ENCODE measurements around the gene CST7. TPM values are rescaled to one million over a fixed set of nuclear protein-coding genes. Genes with fewer than 3 reads are reported as not detected.
"Not testable (repeated sequence)": the region's sequence is repeated elsewhere in the genome, so short reads cannot be mapped to it uniquely, and the experiment has no call there.

Gene CST7
- total RNA-seq, 2 donors from 2014 or later = 5.4 to 10.9 TPM

DNA sequence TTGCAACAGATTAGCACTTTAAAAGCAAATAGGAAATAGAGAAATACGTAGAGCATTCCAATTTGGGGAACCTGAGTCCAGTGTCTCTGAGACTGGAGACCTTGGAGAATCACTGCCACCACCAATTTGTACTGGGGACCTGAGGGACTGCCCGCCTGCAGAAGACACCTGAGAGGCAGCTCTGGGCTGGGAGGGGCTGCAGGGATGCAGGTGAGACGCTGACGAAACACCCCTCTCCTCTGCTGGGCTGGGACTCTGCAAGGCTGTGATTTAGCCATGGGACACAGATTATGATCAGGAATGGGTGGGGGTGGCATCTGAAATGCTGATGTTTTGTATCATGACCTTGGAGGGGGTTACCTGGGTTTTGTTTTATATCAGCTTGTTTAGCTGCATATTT is 50.5 kb downstream of the CST7 start:
- Histone ChIP-seq H3K36me3 (no peaks in the 10 kb centered on the region), H3K4me1 (ENCODE audit: control insufficient read depth in 1 of 2, low read depth in 2 of 2) (peaks cover 3 to 15% of the 10 kb centered on the region in 2 donors), H3K4me3 (no peak overlapping the region), H3K9me3 (no peaks in the 10 kb centered on the region), H3K27ac (no peak overlapping the region), H3K27me3 (replicated peaks; ENCODE audit: insufficient read depth) (no peaks in the 10 kb centered on the region)
- DNase-seq (ENCODE audit: low spot score) (no peak), ATAC-seq (ENCODE audit: insufficient number of reproducible peaks, low FRiP score, low read depth) (no peak)
- TF ChIP-seq, protein P1, sequence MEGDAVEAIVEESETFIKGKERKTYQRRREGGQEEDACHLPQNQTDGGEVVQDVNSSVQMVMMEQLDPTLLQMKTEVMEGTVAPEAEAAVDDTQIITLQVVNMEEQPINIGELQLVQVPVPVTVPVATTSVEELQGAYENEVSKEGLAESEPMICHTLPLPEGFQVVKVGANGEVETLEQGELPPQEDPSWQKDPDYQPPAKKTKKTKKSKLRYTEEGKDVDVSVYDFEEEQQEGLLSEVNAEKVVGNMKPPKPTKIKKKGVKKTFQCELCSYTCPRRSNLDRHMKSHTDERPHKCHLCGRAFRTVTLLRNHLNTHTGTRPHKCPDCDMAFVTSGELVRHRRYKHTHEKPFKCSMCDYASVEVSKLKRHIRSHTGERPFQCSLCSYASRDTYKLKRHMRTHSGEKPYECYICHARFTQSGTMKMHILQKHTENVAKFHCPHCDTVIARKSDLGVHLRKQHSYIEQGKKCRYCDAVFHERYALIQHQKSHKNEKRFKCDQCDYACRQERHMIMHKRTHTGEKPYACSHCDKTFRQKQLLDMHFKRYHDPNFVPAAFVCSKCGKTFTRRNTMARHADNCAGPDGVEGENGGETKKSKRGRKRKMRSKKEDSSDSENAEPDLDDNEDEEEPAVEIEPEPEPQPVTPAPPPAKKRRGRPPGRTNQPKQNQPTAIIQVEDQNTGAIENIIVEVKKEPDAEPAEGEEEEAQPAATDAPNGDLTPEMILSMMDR (IDR thresholded peaks at IDR 0.05) = no peak

DNA sequence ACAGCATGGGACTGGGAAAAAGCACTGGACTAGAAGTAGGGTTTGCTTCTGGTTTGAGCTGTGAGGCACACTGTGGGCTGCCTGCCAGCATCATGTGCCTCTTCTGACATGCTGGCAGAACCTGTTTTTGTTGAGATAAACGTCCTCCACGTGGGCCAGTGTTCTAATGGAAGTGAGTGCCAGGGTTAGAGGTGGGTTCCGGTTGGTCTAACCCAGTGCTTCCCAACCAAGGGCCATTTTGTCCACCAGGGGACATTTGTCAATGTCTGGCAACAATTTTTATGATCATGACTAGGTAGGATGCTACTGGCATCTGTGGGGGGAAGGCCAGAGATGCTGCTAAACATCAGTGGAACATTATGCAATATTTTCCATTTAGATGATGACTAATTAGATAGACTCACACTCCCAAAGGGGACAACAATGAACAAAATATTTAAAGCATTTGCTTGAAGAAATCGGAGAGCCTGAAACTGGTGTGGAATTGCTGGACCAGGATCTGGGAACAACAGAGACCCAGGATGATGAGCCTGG is 51.3 kb downstream of the CST7 start:
- no peak overlapping the region for H3K27ac ChIP-seq
- no peak for DNase-seq (ENCODE audit: low spot score)
- ATAC-seq (ENCODE audit: insufficient number of reproducible peaks, low FRiP score, low read depth) = no peak
- H3K36me3 ChIP-seq = peaks cover under 1% of the 10 kb centered on the region
- H3K27me3 ChIP-seq (replicated peaks; ENCODE audit: insufficient read depth) = no peaks in the 10 kb centered on the region
- H3K9me3 ChIP-seq = no peaks in the 10 kb centered on the region
- H3K4me1 ChIP-seq (ENCODE audit: control insufficient read depth in 1 of 2, low read depth in 2 of 2) = peaks cover under 1 to 10% of the 10 kb centered on the region in 2 donors
- no peak overlapping the region for H3K4me3 ChIP-seq
- TF ChIP-seq, protein P1 (IDR thresholded peaks at IDR 0.05) = no peak

DNA sequence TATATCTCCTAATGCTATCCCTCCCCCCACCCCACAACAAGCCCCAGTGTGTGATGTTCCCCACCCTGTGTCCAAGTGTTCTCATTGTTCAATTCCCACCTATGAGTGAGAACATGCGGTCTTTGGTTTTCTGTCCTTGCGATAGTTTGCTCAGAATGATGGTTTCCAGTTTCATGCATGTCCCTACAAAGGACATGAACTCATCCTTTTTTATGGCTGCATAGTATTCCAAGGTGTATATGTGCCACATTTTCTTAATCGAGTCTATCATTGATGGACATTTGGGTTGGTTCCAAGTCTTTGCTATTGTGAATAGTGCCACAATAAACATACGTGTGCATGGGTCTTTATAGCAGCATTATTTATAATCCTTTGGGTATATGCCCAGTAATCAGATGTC is 52.3 kb downstream of the CST7 start:
- not testable (repeated sequence) for H3K27ac ChIP-seq; H3K4me1 ChIP-seq (ENCODE audit: control insufficient read depth in 1 of 2, low read depth in 2 of 2)

DNA sequence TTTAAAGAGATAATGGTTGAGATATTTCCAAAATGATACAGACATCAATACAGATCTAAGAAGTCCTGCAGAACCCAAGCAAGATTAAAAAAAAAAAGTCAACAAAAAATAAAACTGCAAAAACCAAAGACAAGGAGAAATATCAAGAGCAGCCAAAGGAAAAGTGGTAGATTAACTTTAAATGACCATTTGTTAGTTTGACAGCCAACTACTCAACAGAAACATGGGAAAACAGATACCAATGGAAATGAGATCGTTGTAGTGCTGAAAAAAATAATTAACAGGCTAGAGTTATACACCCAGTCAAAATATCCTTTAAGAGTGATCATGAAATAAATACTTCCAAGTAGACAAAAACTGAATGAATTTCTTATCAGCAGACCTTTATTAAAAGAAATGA is 53.9 kb downstream of the CST7 start:
- TF ChIP-seq, protein P1 (IDR thresholded peaks at IDR 0.05) = no peak
- ATAC-seq (ENCODE audit: insufficient number of reproducible peaks, low FRiP score, low read depth) (no peak), DNase-seq (ENCODE audit: low spot score) (no peak)
- Histone ChIP-seq H3K9me3 (no peaks in the 10 kb centered on the region), H3K36me3 (peaks cover 24% of the 10 kb centered on the region), H3K27ac (no peak overlapping the region), H3K4me1 (ENCODE audit: control insufficient read depth in 1 of 2, low read depth in 2 of 2) (peaks cover 0 to 9% of the 10 kb centered on the region in 2 donors), H3K4me3 (no peak overlapping the region), H3K27me3 (replicated peaks; ENCODE audit: insufficient read depth) (no peaks in the 10 kb centered on the region)

More for the DNA sequence above, 52.3 kb downstream of the CST7 start:
- not testable (repeated sequence) for H3K36me3 ChIP-seq; ATAC-seq (ENCODE audit: insufficient number of reproducible peaks, low FRiP score, low read depth); H3K27me3 ChIP-seq (replicated peaks; ENCODE audit: insufficient read depth); H3K4me3 ChIP-seq; H3K9me3 ChIP-seq; DNase-seq (ENCODE audit: low spot score)

DNA sequence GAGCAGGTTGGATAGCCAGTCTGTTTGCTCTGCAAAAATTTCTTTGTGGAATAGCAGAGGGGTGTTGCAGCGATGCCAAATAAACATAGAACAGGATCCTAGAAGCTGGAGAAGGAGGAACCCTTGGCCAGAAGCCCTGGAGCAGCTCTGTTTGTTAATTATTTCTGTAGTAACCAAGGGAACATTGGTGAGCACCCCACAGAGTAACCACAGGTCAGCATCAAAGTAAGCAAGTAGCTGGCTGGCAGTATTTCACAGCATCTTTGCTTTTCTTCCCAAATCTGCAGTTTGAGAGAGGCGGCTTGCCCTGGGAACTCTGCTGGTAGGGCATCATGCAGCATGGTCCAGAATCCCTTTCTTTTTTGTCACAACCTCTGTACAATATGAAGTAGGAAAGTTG is 56.2 kb downstream of the CST7 start:
- ATAC-seq (ENCODE audit: insufficient number of reproducible peaks, low FRiP score, low read depth) = no peak
- Histone ChIP-seq H3K36me3 (peaks cover 35% of the 10 kb centered on the region), H3K4me3 (no peak overlapping the region), H3K27me3 (replicated peaks; ENCODE audit: insufficient read depth) (no peaks in the 10 kb centered on the region), H3K9me3 (no peaks in the 10 kb centered on the region), H3K27ac (no peak overlapping the region), H3K4me1 (ENCODE audit: control insufficient read depth in 1 of 2, low read depth in 2 of 2) (peaks cover 0 to 7% of the 10 kb centered on the region in 2 donors)
- TF ChIP-seq, protein P1 (IDR thresholded peaks at IDR 0.05) = no peak
- no peak for DNase-seq (ENCODE audit: low spot score)

DNA sequence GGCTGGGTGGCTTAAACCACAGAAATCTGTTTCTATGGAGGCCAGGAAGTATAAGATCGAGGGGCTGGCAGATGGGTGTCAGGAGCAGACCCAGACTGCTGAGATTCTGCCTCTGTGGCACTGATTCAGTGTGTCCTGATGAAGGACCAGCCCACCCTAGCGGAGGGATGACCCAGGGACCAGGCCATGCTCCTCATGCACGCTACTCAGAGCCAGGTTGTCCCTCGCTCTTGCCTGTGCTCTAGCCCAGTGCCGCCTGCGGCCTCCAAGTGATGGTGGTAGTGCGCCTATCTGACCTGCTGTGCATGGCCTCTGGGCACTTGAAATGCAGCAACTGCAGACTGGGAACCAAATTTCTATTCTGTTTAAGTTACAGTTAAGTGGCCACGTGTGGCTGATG is 56.6 kb downstream of the CST7 start:
- ATAC-seq (ENCODE audit: insufficient number of reproducible peaks, low FRiP score, low read depth) (no peak), DNase-seq (ENCODE audit: low spot score) (no peak)
- H3K27ac ChIP-seq = no peak overlapping the region
- H3K36me3 ChIP-seq = peaks cover 40% of the 10 kb centered on the region
- no peak overlapping the region for H3K4me3 ChIP-seq
- no peaks in the 10 kb centered on the region for H3K27me3 ChIP-seq (replicated peaks; ENCODE audit: insufficient read depth)
- peaks cover 0 to 3% of the 10 kb centered on the region in 2 donors for H3K4me1 ChIP-seq (ENCODE audit: control insufficient read depth in 1 of 2, low read depth in 2 of 2)
- TF ChIP-seq, protein P1 (IDR thresholded peaks at IDR 0.05) = no peak
- H3K9me3 ChIP-seq = no peaks in the 10 kb centered on the region
